SK-N-SH (cell line): Measurements from ENCODE around the gene NGLY1. TPM values are rescaled to one million over a fixed set of nuclear protein-coding genes. Genes with fewer than 3 reads are reported as not detected.

Experiments used
- CTCF ChIA-PET: fragments of 300-600, 350-600 bp; formaldehyde crosslinking; extraction: SDS; loops from one replicate; lab custom pipeline; 2021; lab: Yijun Ruan, JAX
- POLR2A ChIA-PET: fragments of 350-600 bp; sonication (Branson Sonifier 250); formaldehyde crosslinking; extraction: SDS; loops from one replicate; lab custom pipeline; 2020; ENCODE audit warnings: antibody characterized with exemption, inconsistent platforms; lab: Yijun Ruan, JAX
- DNase-seq: peaks from one replicate; pipeline ENCODE4 v3.0.0; 2012
- H2AFZ ChIP-seq: fragments of 200-600 bp; sonication (generic); 2 replicates; pipeline ENCODE4 v1.8.1; 2016; ENCODE audit warnings: antibody characterized with exemption, mild to moderate bottlenecking, low read depth
- H3F3A ChIP-seq: fragments of 200-600 bp; sonication (generic); replicated peaks from 2 replicates; pipeline ENCODE3; 2016; ENCODE audit warnings: antibody characterized with exemption, mild to moderate bottlenecking; ENCODE audit not compliant: insufficient read depth
- H3K27ac ChIP-seq, 2 experiments: fragments of 200-500 bp in 1 of 2; fragments of 200-600 bp in 1 of 2; sonication (Bioruptor generic) in 1 of 2; sonication (generic), shearing (Covaris generic) in 1 of 2; 2 replicates each; pipeline versions ENCODE4 v1.5.1 to v1.6.1; 2014 to 2016; ENCODE audit warnings: low read depth in 2 of 2, inconsistent platforms in 1 of 2, low read length in 1 of 2, mild to moderate bottlenecking in 1 of 2, mixed read lengths in 1 of 2
- H3K27me3 ChIP-seq: fragments of 200-600 bp; sonication (generic), shearing (Covaris generic); 2 replicates; pipeline ENCODE4 v1.6.1; 2016; ENCODE audit warnings: mixed run types; ENCODE audit not compliant: insufficient read depth
- H3K36me3 ChIP-seq, 2 experiments: fragments of 200-500 bp in 1 of 2; fragments of 200-600 bp in 1 of 2; sonication (Bioruptor generic) in 1 of 2; sonication (generic) in 1 of 2; replicated peaks in 1 of 2; 2 replicates each; pipeline versions ENCODE3 to v1.5.1; 2014 to 2016; ENCODE audit warnings: low read length in 1 of 2, mild to moderate bottlenecking in 1 of 2; ENCODE audit not compliant: insufficient read depth in 2 of 2, control insufficient read depth in 1 of 2
- H3K4me1 ChIP-seq, 2 experiments: fragments of 200-500 bp in 1 of 2; fragments of 200-600 bp in 1 of 2; sonication (Bioruptor generic) in 1 of 2; sonication (generic), shearing (Covaris generic) in 1 of 2; 2 replicates each; pipeline versions ENCODE4 v1.5.1 to v1.6.1; 2014 to 2016; ENCODE audit warnings: low read depth in 1 of 2, low read length in 1 of 2, mixed run types in 1 of 2; ENCODE audit not compliant: insufficient read depth in 2 of 2, control insufficient read depth in 1 of 2
- H3K4me2 ChIP-seq: fragments of 200-600 bp; sonication (generic), shearing (Covaris generic); 2 replicates; pipeline ENCODE4 v1.6.1; 2017; ENCODE audit warnings: mixed run types
- H3K4me3 ChIP-seq, 2 experiments: fragments of 200-500 bp in 1 of 2; fragments of 200-600 bp in 1 of 2; sonication (Bioruptor generic) in 1 of 2; sonication (generic), shearing (Covaris generic) in 1 of 2; 2 replicates each; pipeline versions ENCODE4 v1.5.1 to v1.8.1; 2014 to 2016; ENCODE audit warnings: low read depth in 2 of 2, inconsistent platforms in 1 of 2, low read length in 1 of 2, mild to moderate bottlenecking in 1 of 2, mixed read lengths in 1 of 2, moderate library complexity in 1 of 2
- H3K79me2 ChIP-seq: fragments of 200-600 bp; sonication (generic); 2 replicates; pipeline ENCODE4 v1.8.1; 2017; ENCODE audit warnings: mild to moderate bottlenecking; ENCODE audit not compliant: insufficient read depth
- H3K9ac ChIP-seq: fragments of 200-600 bp; sonication (generic); 2 replicates; pipeline ENCODE4 v1.6.1; 2017; ENCODE audit warnings: mixed run types
- H3K9me2 ChIP-seq: fragments of 200-600 bp; sonication (generic); 2 replicates; pipeline ENCODE4 v1.6.1; 2017; ENCODE audit warnings: mixed run types
- H3K9me3 ChIP-seq: fragments of 200-600 bp; sonication (generic); 2 replicates; pipeline ENCODE4 v1.6.1; 2017; ENCODE audit warnings: mixed run types, mild to moderate bottlenecking, moderate library complexity
- H4K20me1 ChIP-seq: fragments of 200-600 bp; sonication (generic); 2 replicates; pipeline ENCODE4 v1.6.1; 2017; ENCODE audit warnings: mild to moderate bottlenecking, mixed run types; ENCODE audit not compliant: insufficient read depth
- CHD2 ChIP-seq: fragments of 150-350 bp; IDR thresholded peaks from 2 replicates; pipeline ENCODE4 v1.6.1; 2018; ENCODE audit warnings: low read length; ENCODE audit not compliant: partially characterized antibody
- CTCF ChIP-seq: fragments of 200-600 bp; sonication (generic); IDR thresholded peaks from 2 replicates; pipeline ENCODE4 v1.6.1; 2017; ENCODE audit warnings: antibody characterized with exemption, mild to moderate bottlenecking, moderate library complexity
- FOXJ3 ChIP-seq: sonication (generic); formaldehyde crosslinking; IDR thresholded peaks from 2 replicates; pipeline ENCODE4 v1.5.1; 2020; ENCODE audit warnings: mild to moderate bottlenecking, missing genetic modification reagents
- GATA2 ChIP-seq: sonication (generic); formaldehyde crosslinking; IDR thresholded peaks from 2 replicates; pipeline ENCODE4 v1.5.0; 2020; ENCODE audit warnings: mild to moderate bottlenecking, missing genetic modification reagents
- JUND ChIP-seq: IDR thresholded peaks from 2 replicates; pipeline ENCODE4 v1.4.0; 2012
- MAX ChIP-seq: IDR thresholded peaks from 2 replicates; pipeline ENCODE4 v1.4.0; 2012; ENCODE audit warnings: low read depth
- MXI1 ChIP-seq: IDR thresholded peaks from 2 replicates; pipeline ENCODE4 v1.6.1; 2012; ENCODE audit warnings: mild to moderate bottlenecking, low read depth, low read length, improper control_type of control experiment
- PBX3 ChIP-seq: IDR thresholded peaks from 2 replicates; pipeline ENCODE4; 2012
- POLR2AphosphoS5 ChIP-seq: IDR thresholded peaks from 2 replicates; pipeline ENCODE4 v1.6.1; 2012; ENCODE audit warnings: low read depth, low read length
- RAD21 ChIP-seq: IDR thresholded peaks from 2 replicates; pipeline ENCODE4 v1.6.1; 2012; ENCODE audit warnings: mild to moderate bottlenecking, low read length
- RCOR1 ChIP-seq: fragments of 150-350 bp; IDR thresholded peaks from 2 replicates; pipeline ENCODE4 v1.6.1; 2017; ENCODE audit warnings: antibody characterized with exemption, low read length
- RFX5 ChIP-seq: IDR thresholded peaks from 2 replicates; pipeline ENCODE4 v1.6.1; 2012; ENCODE audit warnings: mild to moderate bottlenecking, improper control_type of control experiment, low read length
- SIN3A ChIP-seq: IDR thresholded peaks from 2 replicates; pipeline ENCODE4 v1.6.1; 2012; ENCODE audit warnings: low read depth, mild to moderate bottlenecking, low read length, moderate library complexity, borderline replicate concordance
- TAF1 ChIP-seq: IDR thresholded peaks from 2 replicates; pipeline ENCODE4 v1.6.1; 2012; ENCODE audit warnings: low read depth, mild to moderate bottlenecking, low read length, moderate library complexity, borderline replicate concordance
- TCF12 ChIP-seq: IDR thresholded peaks from 2 replicates; pipeline ENCODE4 v1.4.0; 2012
- USF2 ChIP-seq: fragments of 150-350 bp; IDR thresholded peaks from 2 replicates; pipeline ENCODE4 v1.6.1; 2017; ENCODE audit warnings: antibody characterized with exemption, low read length, low read depth, borderline replicate concordance
- ZBTB33 ChIP-seq: IDR thresholded peaks from 2 replicates; pipeline ENCODE4 v1.4.0; 2012; ENCODE audit warnings: low read depth, borderline replicate concordance
- WGBS: methylation state at CpG from one replicate; pipeline ENCODE4 v1.1.6; 2017; ENCODE audit warnings: low lambda C conversion rate; 5-methylcytosine and 5-hydroxymethylcytosine counted together
- polyA plus RNA-seq, 3 experiments: library from polyadenylated mRNA; depleted of rRNA; stranded (reverse); fragments of >200 nt; gene quantifications; 2 replicates each; pipeline ENCODE4 v1.2.3, GENCODE V29; 2012

NGLY1 gene
- polyA plus RNA-seq, 1 of the 3 experiments (the other 2 are of a cell fraction): 6.0 TPM

GRCh38 chr3:25789209-25789595, 6.0 kb upstream of the NGLY1 start:
- TF ChIP-seq RAD21 (no peak), RCOR1 (no peak), POLR2AphosphoS5 (no peak), TCF12 (no peak), PBX3 (no peak), RFX5 (no peak), MXI1 (no peak), TAF1 (no peak), CHD2 (no peak), FOXJ3 (CRISPR knock-in tag) (no peak)
- peaks cover 14% of the 10 kb centered on the region; the same call in 1 of the 2 replicates for H3K79me2 ChIP-seq
- no peaks in the 10 kb centered on the region for H3K27me3 ChIP-seq
- 4% methylated on average over 2 of the region's 2 CpGs for WGBS
- no peaks in the 10 kb centered on the region for H3K9me2 ChIP-seq
- H3K4me2 ChIP-seq: peak overlapping the region; percentile 84
- no peak for DNase-seq
- H3K4me3 ChIP-seq: peak overlapping the region; percentile 73 to 79
- H3K4me1 ChIP-seq: peaks cover 0 to 14% of the 10 kb centered on the region in 2 experiments; a peak in 2 of 4 replicates
- peaks cover 4 to 9% of the 10 kb centered on the region in 2 experiments for H3K36me3 ChIP-seq
- POLR2A ChIA-PET: interaction anchor here (1.5 kb wide), 1 partner anchor 13 kb away, joined by 4 read pairs; no protein-coding TSS in a partner anchor
- peak overlapping the region; percentile 70 for H3K9ac ChIP-seq
- peaks cover 9% of the 10 kb centered on the region for H3F3A ChIP-seq
- CTCF ChIA-PET: interaction anchor here (1.0 to 2.6 kb wide), 4 partner anchors 42 to 141 kb away, joined by 3 to 11 read pairs (median 6); no protein-coding TSS in a partner anchor
- H2AFZ ChIP-seq: peak overlapping the region; percentile 92; the same call in 1 of the 2 replicates
- H3K9me3 ChIP-seq: no peaks in the 10 kb centered on the region
- H4K20me1 ChIP-seq: no peaks in the 10 kb centered on the region
- H3K27ac ChIP-seq: peak overlapping the region; percentile 71 to 85

- Histone ChIP-seq H2AFZ (no peak overlapping the region), H3K36me3 (peaks cover 2 to 4% of the 10 kb centered on the region in 2 experiments), H3K4me1 (peaks cover 0 to 15% of the 10 kb centered on the region in 2 experiments; a peak in 2 of 4 replicates), H3K79me2 (peaks cover 15% of the 10 kb centered on the region; the same call in 1 of the 2 replicates), H3K4me3 (no peak overlapping the region), H3K9me2 (no peaks in the 10 kb centered on the region), H3K9me3 (no peaks in the 10 kb centered on the region), H3K27me3 (no peaks in the 10 kb centered on the region), H3K9ac (no peak overlapping the region), H3F3A (peaks cover 6% of the 10 kb centered on the region), H3K27ac (no peak overlapping the region), H3K4me2 (no peak overlapping the region), H4K20me1 (no peaks in the 10 kb centered on the region)
- POLR2A ChIA-PET: no interaction called here
- CTCF ChIA-PET: no interaction called here
- no peak for DNase-seq
- TF ChIP-seq PBX3 (no peak), JUND (no peak), ZBTB33 (no peak), CTCF (no peak), USF2 (no peak), GATA2 (no peak), RFX5 (no peak), SIN3A (no peak), MAX (no peak)
- 90% methylated on average over 3 of the region's 3 CpGs for WGBS
These were observed 4.4 kb upstream of the NGLY1 start for GRCh38 chr3:25787689-25788088.
